ENCODE data around the gene ST7L. TPM values are rescaled to one million over a fixed set of nuclear protein-coding genes. Genes with fewer than 3 reads are reported as not detected.
"Not testable (repeated sequence)": the region's sequence is repeated elsewhere in the genome, so short reads cannot be mapped to it uniquely, and the experiment has no call there.

ST7L gene
- total RNA-seq, 2 experiments from 2014 or later: 11.9 to 12.2 TPM

- H3K27me3 Mint-ChIP-seq: no peaks in the 10 kb centered on the region
- TF ChIP-seq CTCF (IDR thresholded peaks at IDR 0.05): no peak
- CTCF ChIA-PET: interaction anchor here (1.4 kb wide), 1 partner anchor 71 kb away, joined by 3 read pairs; no protein-coding TSS in a partner anchor
- ATAC-seq: no peak
- H3K9me3 Mint-ChIP-seq: no peaks in the 10 kb centered on the region
- intact Hi-C loops (cut with micrococcal nuclease): no loop called here
- H3K27ac Mint-ChIP-seq: peak overlapping the region; percentile 27
- peaks cover 42% of the 10 kb centered on the region for H3K4me1 Mint-ChIP-seq (ENCODE audit: low read depth)
- no peak overlapping the region for H3K4me3 Mint-ChIP-seq
- no peak for DNase-seq
- POLR2A ChIA-PET: interaction anchor here (0.8 to 1.3 kb wide), 3 partner anchors 17 to 24 kb away, joined by 3 read pairs; partner anchors contain the start of gene ST7L
- peaks cover 47% of the 10 kb centered on the region for H3K36me3 Mint-ChIP-seq (ENCODE audit: low read depth)
These were observed 24.1 kb upstream of the ST7L start for GRCh38 chr1:112643080-112643479.

GRCh38 chr1:112640437-112640836 is 21.5 kb upstream of the ST7L start:
- intact Hi-C loops (cut with micrococcal nuclease); DNase-seq; H3K27ac Mint-ChIP-seq; H3K9me3 Mint-ChIP-seq; H3K27me3 Mint-ChIP-seq; ATAC-seq; H3K4me3 Mint-ChIP-seq; CTCF ChIA-PET; POLR2A ChIA-PET: not testable (repeated sequence)
- Mint-ChIP-seq H3K36me3 (ENCODE audit: low read depth) (peaks cover 36% of the 10 kb centered on the region), H3K4me1 (ENCODE audit: low read depth) (peaks cover 44% of the 10 kb centered on the region)

- TF ChIP-seq CTCF (IDR thresholded peaks at IDR 0.05): no peak
- peaks cover 35% of the 10 kb centered on the region for H3K36me3 Mint-ChIP-seq (ENCODE audit: low read depth)
- no peak overlapping the region for H3K4me3 Mint-ChIP-seq
- H3K9me3 Mint-ChIP-seq: no peaks in the 10 kb centered on the region
- intact Hi-C loops (cut with micrococcal nuclease): no loop called here
- no peak for DNase-seq
- POLR2A ChIA-PET: interaction anchor here (0.6 kb wide), 1 partner anchor 11 kb away, joined by 3 read pairs; no protein-coding TSS in a partner anchor
- no peak overlapping the region for H3K27ac Mint-ChIP-seq
- CTCF ChIA-PET: interaction anchor here (0.6 kb wide), 1 partner anchor 266 kb away, joined by 4 read pairs; no protein-coding TSS in a partner anchor
- ATAC-seq: no peak
- peaks cover 51% of the 10 kb centered on the region for H3K4me1 Mint-ChIP-seq (ENCODE audit: low read depth)
- H3K27me3 Mint-ChIP-seq: no peaks in the 10 kb centered on the region
These were observed 19.1 kb upstream of the ST7L start for GRCh38 chr1:112638110-112638428.

- intact Hi-C loops (cut with micrococcal nuclease): no loop called here
- Mint-ChIP-seq H3K36me3 (ENCODE audit: low read depth) (peaks cover 34% of the 10 kb centered on the region), H3K4me3 (no peak overlapping the region), H3K27me3 (no peaks in the 10 kb centered on the region), H3K27ac (peak overlapping the region; percentile 73), H3K9me3 (no peaks in the 10 kb centered on the region), H3K4me1 (ENCODE audit: low read depth) (peaks cover 53% of the 10 kb centered on the region)
- ChIA-PET CTCF (interaction anchor here (0.7 to 2.1 kb wide), 5 partner anchors 32 to 135 kb away, joined by 3 to 7 read pairs (median 3); a partner anchor contains a TSS), POLR2A (interaction anchor here (0.6 to 4.9 kb wide), 7 partner anchors 10 to 67 kb away, joined by 3 to 29 read pairs (median 4); partner anchors contain the start of genes CAPZA1 and ST7L)
- TF ChIP-seq CTCF (IDR thresholded peaks at IDR 0.05): no peak
- ATAC-seq: no peak
- DNase-seq: no peak
These were observed 18.5 kb upstream of the ST7L start for GRCh38 chr1:112637254-112638109.

GRCh38 chr1:112636597-112637253 is 17.8 kb upstream of the ST7L start:
- POLR2A ChIA-PET: interaction anchor here (0.7 to 4.9 kb wide), 9 partner anchors 9 to 68 kb away, joined by 3 to 29 read pairs (median 4); partner anchors contain the start of genes CAPZA1 and ST7L
- no peaks in the 10 kb centered on the region for H3K9me3 Mint-ChIP-seq
- peak; percentile 54 for ATAC-seq

More at GRCh38 chr1:112636597-112637253, 17.8 kb upstream of the ST7L start:
- H3K4me1 Mint-ChIP-seq (ENCODE audit: low read depth): peaks cover 54% of the 10 kb centered on the region
- intact Hi-C loops (cut with micrococcal nuclease): no loop called here
- H3K4me3 Mint-ChIP-seq: no peak overlapping the region
- CTCF ChIA-PET: interaction anchor here (1.0 to 2.1 kb wide), 6 partner anchors 33 to 135 kb away, joined by 3 to 7 read pairs (median 4); partner anchors contain the start of gene MOV10
- no peaks in the 10 kb centered on the region for H3K27me3 Mint-ChIP-seq
- TF ChIP-seq CTCF (IDR thresholded peaks at IDR 0.05): no peak
- H3K27ac Mint-ChIP-seq: peak overlapping the region; percentile 73
- DNase-seq: no peak
- peaks cover 35% of the 10 kb centered on the region for H3K36me3 Mint-ChIP-seq (ENCODE audit: low read depth)
